ENCODE measurements around the gene RBMS2. TPM values are rescaled to one million over a fixed set of nuclear protein-coding genes. Genes with fewer than 3 reads are reported as not detected.

Gene RBMS2
- total RNA-seq, 1 experiment from 2014 or later, result 40.8 TPM

DNA sequence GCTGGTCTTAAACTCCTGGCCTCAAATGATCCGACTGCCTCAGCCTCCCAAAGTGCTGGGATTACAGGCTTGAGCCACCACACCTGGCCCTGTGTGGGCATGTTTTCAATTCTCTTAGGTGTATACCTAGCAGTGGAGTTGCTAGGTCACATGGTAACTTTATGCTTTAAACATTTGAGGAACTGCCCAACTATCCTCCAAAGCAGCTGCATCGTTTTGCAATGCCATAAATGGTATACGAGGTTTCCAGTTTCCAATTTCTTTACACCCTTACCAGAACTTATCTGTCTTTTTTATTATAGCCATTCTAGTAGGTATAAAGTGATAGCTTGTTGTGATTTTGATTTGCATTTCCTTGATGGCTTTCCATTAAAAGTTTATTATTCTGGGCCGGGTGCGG, 25.1 kb downstream of the RBMS2 start (continued):
- TF ChIP-seq, protein P1, sequence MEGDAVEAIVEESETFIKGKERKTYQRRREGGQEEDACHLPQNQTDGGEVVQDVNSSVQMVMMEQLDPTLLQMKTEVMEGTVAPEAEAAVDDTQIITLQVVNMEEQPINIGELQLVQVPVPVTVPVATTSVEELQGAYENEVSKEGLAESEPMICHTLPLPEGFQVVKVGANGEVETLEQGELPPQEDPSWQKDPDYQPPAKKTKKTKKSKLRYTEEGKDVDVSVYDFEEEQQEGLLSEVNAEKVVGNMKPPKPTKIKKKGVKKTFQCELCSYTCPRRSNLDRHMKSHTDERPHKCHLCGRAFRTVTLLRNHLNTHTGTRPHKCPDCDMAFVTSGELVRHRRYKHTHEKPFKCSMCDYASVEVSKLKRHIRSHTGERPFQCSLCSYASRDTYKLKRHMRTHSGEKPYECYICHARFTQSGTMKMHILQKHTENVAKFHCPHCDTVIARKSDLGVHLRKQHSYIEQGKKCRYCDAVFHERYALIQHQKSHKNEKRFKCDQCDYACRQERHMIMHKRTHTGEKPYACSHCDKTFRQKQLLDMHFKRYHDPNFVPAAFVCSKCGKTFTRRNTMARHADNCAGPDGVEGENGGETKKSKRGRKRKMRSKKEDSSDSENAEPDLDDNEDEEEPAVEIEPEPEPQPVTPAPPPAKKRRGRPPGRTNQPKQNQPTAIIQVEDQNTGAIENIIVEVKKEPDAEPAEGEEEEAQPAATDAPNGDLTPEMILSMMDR (IDR thresholded peaks at IDR 0.05 in 2 of 3, conservative IDR thresholded peaks at IDR 0.05 in 1 of 3; ENCODE audit: borderline replicate concordance in 1 of 3, insufficient read depth in 1 of 3, low read depth in 2 of 3, low read length in 2 of 3), result no peak
- no peak for TF ChIP-seq EGR1 (IDR thresholded peaks at IDR 0.05; ENCODE audit: low read depth)

DNA sequence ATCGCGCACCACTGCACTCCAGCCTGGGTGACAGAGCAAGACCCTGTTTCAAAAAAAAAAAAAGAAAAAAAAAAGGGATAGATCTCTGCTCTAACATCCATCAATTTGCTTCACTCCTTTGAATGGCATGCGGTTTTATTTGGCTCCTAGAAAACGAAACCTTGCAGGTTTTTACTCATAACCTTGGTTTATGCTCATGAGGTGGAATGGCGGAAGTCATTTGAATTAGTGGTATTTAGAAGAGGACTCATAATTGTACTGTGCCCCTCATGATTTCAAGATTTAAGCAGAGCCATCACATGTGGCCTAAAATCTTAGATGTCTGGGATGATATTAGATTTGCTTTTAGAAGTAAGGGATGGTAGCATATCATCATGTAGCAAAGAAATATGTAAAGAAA, 29.4 kb downstream of the RBMS2 start:
- H3K79me2 ChIP-seq (ENCODE audit: insufficient read depth, low read length), result peaks cover 68% of the 10 kb centered on the region
- no TSS peak for BruUV-seq (replicated peaks)
- RAD21 ChIA-PET (ENCODE audit: low non-redundant PET in 1 of 2, low total read pairs in 2 of 2, uncharacterized antibody in 2 of 2, unreplicated experiment in 2 of 2), result no interaction called here

More for the DNA sequence above, 29.4 kb downstream of the RBMS2 start:
- ATAC-seq (no peak), DNase-seq (ENCODE audit: low read depth, low spot score) (no peak)
- H3K4me3 ChIP-seq (replicated peaks in 1 of 2; ENCODE audit: low read depth in 1 of 2, low read length in 2 of 2), result no peak overlapping the region
- H3K9ac ChIP-seq (ENCODE audit: low read length), result no peak overlapping the region
- no peaks in the 10 kb centered on the region for H3K36me3 ChIP-seq (ENCODE audit: control insufficient read depth in 1 of 2, insufficient read depth in 2 of 2, low read length in 2 of 2)
- H3K9me3 ChIP-seq (ENCODE audit: control insufficient read depth in 1 of 2, insufficient read depth in 1 of 2, low read depth in 1 of 2, low read length in 2 of 2), result no peaks in the 10 kb centered on the region
- H3K27me3 ChIP-seq (ENCODE audit: insufficient read depth, low read length), result no peaks in the 10 kb centered on the region
- H4K20me1 ChIP-seq (ENCODE audit: insufficient read depth), result no peaks in the 10 kb centered on the region
- ChIA-PET CTCF (no interaction called here), POLR2A (interaction anchor here (0.7 kb wide), 1 partner anchor 809 kb away, joined by 4 read pairs; no protein-coding TSS in a partner anchor)
- no peak overlapping the region for H3K27ac ChIP-seq (ENCODE audit: low read depth, low read length)
- H3K4me2 ChIP-seq (ENCODE audit: low read length), result no peak overlapping the region
- no peaks in the 10 kb centered on the region; a peak in 1 of 4 replicates for H3K4me1 ChIP-seq (ENCODE audit: control insufficient read depth in 1 of 2, insufficient read depth in 2 of 2, low read length in 2 of 2)
- no peaks in the 10 kb centered on the region for H3K9me2 ChIP-seq (ENCODE audit: insufficient read depth)
- no peak overlapping the region for H2AFZ ChIP-seq (ENCODE audit: low read depth, low read length, poor library complexity, severe bottlenecking)
- intact Hi-C loops (cut with micrococcal nuclease), result no loop called here
- TF ChIP-seq EGR1 (IDR thresholded peaks at IDR 0.05; ENCODE audit: low read depth) (no peak), ZFX (IDR thresholded peaks at IDR 0.05) (no peak), POLR2AphosphoS5 (IDR thresholded peaks at IDR 0.05; ENCODE audit: low read depth, low read length) (no peak)
- TF ChIP-seq, protein P2, sequence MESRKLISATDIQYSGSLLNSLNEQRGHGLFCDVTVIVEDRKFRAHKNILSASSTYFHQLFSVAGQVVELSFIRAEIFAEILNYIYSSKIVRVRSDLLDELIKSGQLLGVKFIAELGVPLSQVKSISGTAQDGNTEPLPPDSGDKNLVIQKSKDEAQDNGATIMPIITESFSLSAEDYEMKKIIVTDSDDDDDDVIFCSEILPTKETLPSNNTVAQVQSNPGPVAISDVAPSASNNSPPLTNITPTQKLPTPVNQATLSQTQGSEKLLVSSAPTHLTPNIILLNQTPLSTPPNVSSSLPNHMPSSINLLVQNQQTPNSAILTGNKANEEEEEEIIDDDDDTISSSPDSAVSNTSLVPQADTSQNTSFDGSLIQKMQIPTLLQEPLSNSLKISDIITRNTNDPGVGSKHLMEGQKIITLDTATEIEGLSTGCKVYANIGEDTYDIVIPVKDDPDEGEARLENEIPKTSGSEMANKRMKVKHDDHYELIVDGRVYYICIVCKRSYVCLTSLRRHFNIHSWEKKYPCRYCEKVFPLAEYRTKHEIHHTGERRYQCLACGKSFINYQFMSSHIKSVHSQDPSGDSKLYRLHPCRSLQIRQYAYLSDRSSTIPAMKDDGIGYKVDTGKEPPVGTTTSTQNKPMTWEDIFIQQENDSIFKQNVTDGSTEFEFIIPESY (IDR thresholded peaks at IDR 0.05; ENCODE audit: extremely low read depth, insufficient replicate concordance, low read length), result no peak
